ENCODE results near the gene FAM171A2.

GRCh38 chr17:44320066-44320465, 43.6 kb downstream of the FAM171A2 start:
- TF ChIP-seq CTCF (conservative IDR thresholded peaks at IDR 0.05; ENCODE audit: low read depth, low read length) = no peak
- TF ChIP-seq MAZ (IDR thresholded peaks at IDR 0.05; ENCODE audit: borderline replicate concordance, low read depth, low read length) = no peak

All from IMR-90 (cell line).